Mammary epithelial cell (primary cell): ENCODE results near the gene RPL10A.

Experiments
- EZH2 ChIP-seq: IDR thresholded peaks from 2 replicates; pipeline ENCODE4 v1.6.1; 2012; ENCODE audit warnings: low read length, inconsistent platforms, borderline replicate concordance
- TF ChIP-seq, protein P1 (sequence below), 2 donors: IDR thresholded peaks in 1 of 2; conservative IDR thresholded peaks in 1 of 2; 2 replicates each; pipeline ENCODE4 v1.5.1; 2011 to 2012; ENCODE audit warnings: inconsistent platforms in 2 of 2, low read length in 2 of 2, mild to moderate bottlenecking in 2 of 2, control low read depth in 1 of 2, low read depth in 1 of 2; ENCODE audit not compliant: insufficient read depth in 1 of 2; ENCODE audit errors: extremely low read depth in 1 of 2

DNA sequence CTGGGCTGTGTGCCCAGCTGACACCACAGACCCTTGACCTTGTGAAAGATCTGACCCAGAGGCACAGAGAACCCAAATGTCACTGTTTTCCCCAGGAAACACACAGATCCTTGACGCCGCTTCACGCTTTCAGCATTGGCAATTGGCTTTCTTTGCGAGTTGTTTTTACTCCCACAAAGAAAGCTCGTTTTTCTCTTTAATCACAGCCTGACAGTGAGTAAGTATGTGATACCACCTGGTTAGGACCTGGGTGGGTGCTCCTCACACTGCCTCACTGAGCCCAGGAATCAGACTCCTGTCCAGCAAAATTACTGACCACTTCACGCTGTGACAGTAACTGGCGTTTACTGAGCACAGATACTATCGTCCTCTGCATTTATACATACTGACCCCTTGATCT is 13.0 kb downstream of the RPL10A start:
- TF ChIP-seq, protein P1, sequence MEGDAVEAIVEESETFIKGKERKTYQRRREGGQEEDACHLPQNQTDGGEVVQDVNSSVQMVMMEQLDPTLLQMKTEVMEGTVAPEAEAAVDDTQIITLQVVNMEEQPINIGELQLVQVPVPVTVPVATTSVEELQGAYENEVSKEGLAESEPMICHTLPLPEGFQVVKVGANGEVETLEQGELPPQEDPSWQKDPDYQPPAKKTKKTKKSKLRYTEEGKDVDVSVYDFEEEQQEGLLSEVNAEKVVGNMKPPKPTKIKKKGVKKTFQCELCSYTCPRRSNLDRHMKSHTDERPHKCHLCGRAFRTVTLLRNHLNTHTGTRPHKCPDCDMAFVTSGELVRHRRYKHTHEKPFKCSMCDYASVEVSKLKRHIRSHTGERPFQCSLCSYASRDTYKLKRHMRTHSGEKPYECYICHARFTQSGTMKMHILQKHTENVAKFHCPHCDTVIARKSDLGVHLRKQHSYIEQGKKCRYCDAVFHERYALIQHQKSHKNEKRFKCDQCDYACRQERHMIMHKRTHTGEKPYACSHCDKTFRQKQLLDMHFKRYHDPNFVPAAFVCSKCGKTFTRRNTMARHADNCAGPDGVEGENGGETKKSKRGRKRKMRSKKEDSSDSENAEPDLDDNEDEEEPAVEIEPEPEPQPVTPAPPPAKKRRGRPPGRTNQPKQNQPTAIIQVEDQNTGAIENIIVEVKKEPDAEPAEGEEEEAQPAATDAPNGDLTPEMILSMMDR (conservative IDR thresholded peaks at IDR 0.05 in 1 of 2, IDR thresholded peaks at IDR 0.05 in 1 of 2; ENCODE audit: extremely low read depth in 1 of 2, insufficient read depth in 1 of 2, low read depth in 1 of 2, low read length in 2 of 2): no peak
- TF ChIP-seq EZH2: no peak
